Kidney (tissue), 14 donors: Measurements from ENCODE around the gene CACNA1H. TPM values are rescaled to one million over a fixed set of nuclear protein-coding genes. Genes with fewer than 3 reads are reported as not detected.
A peak's percentile ranks its signal among the peaks of the same experiment; 100 is the strongest.

ENCODE experiments used
- DNase-seq, 5 donors: peaks; one replicate each; pipeline ENCODE4 v3.0.0-alpha.2; 2013 to 2020
- FAIRE-seq: peaks from 2 replicates; lab custom pipeline; 2012; peaks lifted over from hg19 to GRCh38; lab: Jason Lieb, UNC
- H3K27ac ChIP-seq, 2 donors: one replicate each; pipeline ENCODE4 v1.7.0; 2013; ENCODE audit warnings: low read depth in 2 of 2, low read length in 2 of 2, inconsistent platforms in 1 of 2
- H3K27me3 ChIP-seq: one replicate; pipeline ENCODE4 v1.7.1; 2013; ENCODE audit warnings: low read length, inconsistent platforms; ENCODE audit not compliant: control insufficient read depth, insufficient read depth
- H3K36me3 ChIP-seq, 3 donors: one replicate each; pipeline versions ENCODE4 v1.7.0 to v1.7.1; 2013; ENCODE audit warnings: low read length in 3 of 3, control low read depth in 1 of 3, inconsistent platforms in 1 of 3; ENCODE audit not compliant: insufficient read depth in 3 of 3, control insufficient read depth in 2 of 3
- H3K4me1 ChIP-seq, 3 donors: one replicate each; pipeline versions ENCODE4 v1.7.0 to v1.7.1; 2013; ENCODE audit warnings: low read length in 3 of 3, inconsistent platforms in 1 of 3, low read depth in 1 of 3; ENCODE audit not compliant: control insufficient read depth in 2 of 3, insufficient read depth in 2 of 3
- H3K4me3 ChIP-seq, 3 donors: one replicate each; pipeline versions ENCODE4 v1.7.0 to v1.8.1; 2013; ENCODE audit warnings: low read length in 3 of 3, control low read depth in 1 of 3, inconsistent platforms in 1 of 3
- H3K9ac ChIP-seq, 3 donors: one replicate each; pipeline versions ENCODE4 v1.7.0 to v1.7.1; 2013; ENCODE audit warnings: low read length in 3 of 3, control low read depth in 1 of 3, inconsistent platforms in 1 of 3
- H3K9me3 ChIP-seq, 3 donors: one replicate each; pipeline versions ENCODE4 v1.7.0 to v1.7.1; 2013; ENCODE audit warnings: low read length in 3 of 3, control low read depth in 1 of 3, inconsistent platforms in 1 of 3; ENCODE audit not compliant: control insufficient read depth in 2 of 3, insufficient read depth in 1 of 3
- CTCF ChIP-seq: IDR thresholded peaks from 3 replicates; pipeline ENCODE4 v1.5.1; 2012; ENCODE audit warnings: mild to moderate bottlenecking, moderate library complexity, borderline replicate concordance; ENCODE audit not compliant: insufficient read depth; ENCODE audit errors: extremely low read depth
- intact Hi-C: fragments of 100-400 bp; cut with DNase I; formaldehyde crosslinking; loops from one replicate; pipeline ENCODE4 v1.11.1; 2022
- polyA plus RNA-seq: library from polyadenylated mRNA; stranded (reverse); fragments of 350-450 nt; fragmentation: Illumina TruSeq; extraction: RNeasy Lipid Tissue Mini Kit (QIAGEN cat#74804); gene quantifications from one replicate; pipeline ENCODE4 v1.2.3, GENCODE V29; 2014; ENCODE audit warnings: low read depth, low replicate concordance; ENCODE audit not compliant: insufficient read depth
- total RNA-seq: library from RNA; stranded (reverse); fragmentation: NEBNext Ultra II Directional; extraction: Animal tissue kit (Norgen Biotek cat#: 25700); gene quantifications from one replicate; pipeline ENCODE4 v1.2.1, GENCODE V29; 2021
- donor health status: control.
- donor health status: control.
- donor health status: control.
- donor health status: control.
- donor health status: control.
- donor health status: DM: yes; HTN: yes; CAD: no.
- donor health status: Normal renal cell carcinoma (clear cell type).

Gene CACNA1H
- total and polyA plus RNA-seq, 2 donors from 2014 or later: 6.4 to 20.6 TPM

DNA sequence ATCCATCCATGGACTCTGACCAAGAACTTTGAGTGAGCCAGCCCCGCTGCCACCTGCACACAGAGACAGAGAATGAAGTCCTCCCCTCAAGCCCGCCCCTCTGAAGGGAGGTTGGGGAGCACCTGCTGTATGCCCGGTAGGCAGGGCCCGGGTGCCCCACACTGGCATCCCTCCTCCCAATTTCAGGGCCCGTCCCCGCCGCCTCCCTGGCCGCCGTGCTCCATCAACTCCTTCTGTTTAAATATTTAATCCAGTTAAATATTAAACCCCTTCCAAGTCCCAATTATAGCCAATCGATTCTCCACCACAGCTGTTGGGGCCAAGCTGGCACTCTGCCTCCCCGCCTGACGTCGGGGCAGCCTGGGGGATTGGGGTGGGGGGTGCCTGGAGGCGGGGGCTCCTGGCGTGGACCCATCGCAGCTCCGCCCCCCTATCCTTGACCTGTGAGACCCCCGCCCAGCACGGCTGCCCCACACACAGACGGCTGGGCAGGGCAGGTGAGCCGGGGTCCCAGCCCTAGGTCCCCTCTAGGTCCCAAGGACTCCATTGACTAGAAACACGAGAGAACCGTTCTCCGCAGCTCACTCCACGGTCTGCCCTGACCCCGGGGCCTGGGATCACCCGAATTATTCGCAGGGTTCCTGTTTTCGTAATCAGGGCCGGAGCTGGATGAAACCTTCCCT is 18.0 kb upstream of the CACNA1H start:
- H3K9me3 ChIP-seq: no peaks in the 10 kb centered on the region
- no peaks in the 10 kb centered on the region for H3K36me3 ChIP-seq
- TF ChIP-seq CTCF: no peak
- FAIRE-seq: no peak
- peaks cover 0 to 4% (median 0%) of the 10 kb centered on the region in 3 donors for H3K4me1 ChIP-seq
- no peak overlapping the region for H3K9ac ChIP-seq
- no peak for DNase-seq
- intact Hi-C loops: no loop called here
- no peaks in the 10 kb centered on the region for H3K27me3 ChIP-seq
- H3K4me3 ChIP-seq: no peak overlapping the region
- no peak overlapping the region for H3K27ac ChIP-seq

DNA sequence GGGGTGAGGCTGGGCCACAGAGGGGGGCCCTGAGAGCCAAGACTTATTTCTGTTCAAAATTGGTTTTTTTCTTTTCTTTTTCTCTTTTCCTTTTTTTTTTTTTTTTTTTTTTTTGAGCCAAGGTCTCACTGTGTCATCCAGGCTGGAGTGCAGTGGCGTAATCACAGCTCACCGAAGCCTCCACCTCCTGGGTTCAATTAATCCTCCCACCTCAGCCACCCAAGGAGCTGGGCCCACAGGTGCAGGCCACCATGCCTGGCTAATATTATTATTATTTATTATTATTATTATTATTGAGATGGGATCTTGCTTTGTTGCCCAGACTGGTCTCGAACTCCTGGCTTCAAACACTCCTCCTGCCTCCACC is 17.5 kb upstream of the CACNA1H start:
- FAIRE-seq (no peak), DNase-seq (no peak)
- Histone ChIP-seq H3K4me1 (peaks cover 0 to 4% (median 0%) of the 10 kb centered on the region in 3 donors), H3K9me3 (no peaks in the 10 kb centered on the region), H3K9ac (no peak overlapping the region), H3K36me3 (no peaks in the 10 kb centered on the region), H3K27ac (no peak overlapping the region), H3K4me3 (no peak overlapping the region), H3K27me3 (no peaks in the 10 kb centered on the region)
- TF ChIP-seq CTCF: no peak
- intact Hi-C loops: no loop called here

- H3K4me1 ChIP-seq: peaks cover 0 to 4% (median 0%) of the 10 kb centered on the region in 3 donors
- DNase-seq (peak in 1 of 5 donors; percentile 91), FAIRE-seq (no peak)
- no peaks in the 10 kb centered on the region for H3K27me3 ChIP-seq
- intact Hi-C loops: no loop called here
- no peaks in the 10 kb centered on the region for H3K9me3 ChIP-seq
- H3K9ac ChIP-seq: no peak overlapping the region
- H3K4me3 ChIP-seq: no peak overlapping the region
- TF ChIP-seq CTCF: no peak
- no peak overlapping the region for H3K27ac ChIP-seq
- no peaks in the 10 kb centered on the region for H3K36me3 ChIP-seq
These were observed 15.3 kb upstream of the CACNA1H start for GRCh38 chr16:1137604-1138003.
